ENCODE data around the gene URM1.

DNA sequence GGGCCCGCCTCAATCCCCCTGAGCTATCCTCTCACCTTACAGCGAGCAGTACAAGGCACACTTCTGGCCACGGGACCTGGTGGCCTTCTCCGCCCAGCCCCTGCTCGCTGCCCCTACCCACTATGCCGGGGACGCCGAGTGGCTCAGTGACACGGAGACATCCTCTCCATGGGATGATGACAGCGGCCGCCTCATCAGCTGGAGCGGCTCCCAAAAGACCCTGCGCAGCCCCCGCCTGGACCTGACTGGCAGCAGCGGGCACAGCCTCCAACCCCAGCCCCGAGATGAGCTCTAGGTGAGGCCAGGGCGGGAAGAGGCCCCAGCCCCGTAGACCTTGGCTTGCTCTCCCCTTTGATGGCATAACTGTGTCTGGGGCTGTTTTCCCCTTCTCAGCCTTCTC is 64.4 kb downstream of the URM1 start:
- TF ChIP-seq, protein P1, sequence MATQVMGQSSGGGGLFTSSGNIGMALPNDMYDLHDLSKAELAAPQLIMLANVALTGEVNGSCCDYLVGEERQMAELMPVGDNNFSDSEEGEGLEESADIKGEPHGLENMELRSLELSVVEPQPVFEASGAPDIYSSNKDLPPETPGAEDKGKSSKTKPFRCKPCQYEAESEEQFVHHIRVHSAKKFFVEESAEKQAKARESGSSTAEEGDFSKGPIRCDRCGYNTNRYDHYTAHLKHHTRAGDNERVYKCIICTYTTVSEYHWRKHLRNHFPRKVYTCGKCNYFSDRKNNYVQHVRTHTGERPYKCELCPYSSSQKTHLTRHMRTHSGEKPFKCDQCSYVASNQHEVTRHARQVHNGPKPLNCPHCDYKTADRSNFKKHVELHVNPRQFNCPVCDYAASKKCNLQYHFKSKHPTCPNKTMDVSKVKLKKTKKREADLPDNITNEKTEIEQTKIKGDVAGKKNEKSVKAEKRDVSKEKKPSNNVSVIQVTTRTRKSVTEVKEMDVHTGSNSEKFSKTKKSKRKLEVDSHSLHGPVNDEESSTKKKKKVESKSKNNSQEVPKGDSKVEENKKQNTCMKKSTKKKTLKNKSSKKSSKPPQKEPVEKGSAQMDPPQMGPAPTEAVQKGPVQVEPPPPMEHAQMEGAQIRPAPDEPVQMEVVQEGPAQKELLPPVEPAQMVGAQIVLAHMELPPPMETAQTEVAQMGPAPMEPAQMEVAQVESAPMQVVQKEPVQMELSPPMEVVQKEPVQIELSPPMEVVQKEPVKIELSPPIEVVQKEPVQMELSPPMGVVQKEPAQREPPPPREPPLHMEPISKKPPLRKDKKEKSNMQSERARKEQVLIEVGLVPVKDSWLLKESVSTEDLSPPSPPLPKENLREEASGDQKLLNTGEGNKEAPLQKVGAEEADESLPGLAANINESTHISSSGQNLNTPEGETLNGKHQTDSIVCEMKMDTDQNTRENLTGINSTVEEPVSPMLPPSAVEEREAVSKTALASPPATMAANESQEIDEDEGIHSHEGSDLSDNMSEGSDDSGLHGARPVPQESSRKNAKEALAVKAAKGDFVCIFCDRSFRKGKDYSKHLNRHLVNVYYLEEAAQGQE (IDR thresholded peaks at IDR 0.05; ENCODE audit: borderline replicate concordance), result no peak
- TF ChIP-seq, protein P2, sequence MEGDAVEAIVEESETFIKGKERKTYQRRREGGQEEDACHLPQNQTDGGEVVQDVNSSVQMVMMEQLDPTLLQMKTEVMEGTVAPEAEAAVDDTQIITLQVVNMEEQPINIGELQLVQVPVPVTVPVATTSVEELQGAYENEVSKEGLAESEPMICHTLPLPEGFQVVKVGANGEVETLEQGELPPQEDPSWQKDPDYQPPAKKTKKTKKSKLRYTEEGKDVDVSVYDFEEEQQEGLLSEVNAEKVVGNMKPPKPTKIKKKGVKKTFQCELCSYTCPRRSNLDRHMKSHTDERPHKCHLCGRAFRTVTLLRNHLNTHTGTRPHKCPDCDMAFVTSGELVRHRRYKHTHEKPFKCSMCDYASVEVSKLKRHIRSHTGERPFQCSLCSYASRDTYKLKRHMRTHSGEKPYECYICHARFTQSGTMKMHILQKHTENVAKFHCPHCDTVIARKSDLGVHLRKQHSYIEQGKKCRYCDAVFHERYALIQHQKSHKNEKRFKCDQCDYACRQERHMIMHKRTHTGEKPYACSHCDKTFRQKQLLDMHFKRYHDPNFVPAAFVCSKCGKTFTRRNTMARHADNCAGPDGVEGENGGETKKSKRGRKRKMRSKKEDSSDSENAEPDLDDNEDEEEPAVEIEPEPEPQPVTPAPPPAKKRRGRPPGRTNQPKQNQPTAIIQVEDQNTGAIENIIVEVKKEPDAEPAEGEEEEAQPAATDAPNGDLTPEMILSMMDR (IDR thresholded peaks at IDR 0.05; ENCODE audit: poor library complexity, severe bottlenecking), result no peak
- TF ChIP-seq EP300 (conservative IDR thresholded peaks at IDR 0.05; ENCODE audit: poor library complexity, severe bottlenecking) (no peak), POLR2AphosphoS5 (IDR thresholded peaks at IDR 0.05) (no peak), RAD21 (conservative IDR thresholded peaks at IDR 0.05) (no peak), MXI1 (conservative IDR thresholded peaks at IDR 0.05; ENCODE audit: poor library complexity, severe bottlenecking) (no peak), EZH2 (IDR thresholded peaks at IDR 0.05; ENCODE audit: borderline replicate concordance, insufficient read depth, low read length, poor library complexity, severe bottlenecking) (no peak), SMC3 (conservative IDR thresholded peaks at IDR 0.05; ENCODE audit: poor library complexity) (no peak), TAF1 (IDR thresholded peaks at IDR 0.05; ENCODE audit: low read depth) (no peak)
